ENCODE results near the gene PDGFD. TPM values are rescaled to one million over a fixed set of nuclear protein-coding genes. Genes with fewer than 3 reads are reported as not detected.

The PDGFD gene
- total and polyA plus RNA-seq, 2 donors (not counting 1 experiment from before 2014, with no cell fraction given): 1.3 TPM

DNA sequence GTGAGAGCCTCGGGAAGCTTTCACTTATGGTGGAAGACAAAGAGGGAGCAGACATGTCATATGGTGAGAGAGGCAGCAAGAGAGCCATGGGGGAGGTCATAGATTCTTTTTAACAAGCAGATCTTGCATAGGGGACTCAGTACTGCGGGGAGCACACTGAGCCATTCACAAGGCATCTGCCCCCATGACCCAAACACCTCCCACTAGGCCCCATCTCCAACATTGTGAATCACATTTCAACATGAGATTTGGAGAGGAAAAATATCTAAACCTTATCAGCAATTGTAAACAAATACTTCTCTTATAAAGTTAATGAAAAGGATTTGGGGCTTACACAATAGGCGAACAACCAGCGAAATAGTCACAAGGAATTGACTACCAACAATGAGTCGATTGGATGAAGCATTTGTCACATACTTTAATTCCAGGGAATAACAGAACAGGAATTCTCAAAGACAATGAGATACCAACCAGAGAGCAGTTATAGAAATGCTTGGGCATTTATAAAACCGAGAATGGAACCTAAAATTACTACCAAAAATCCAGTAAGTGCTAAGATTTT, 120.2 kb downstream of the PDGFD start:
- Histone ChIP-seq H3K9ac (ENCODE audit: insufficient read depth, low read length) (no peak overlapping the region), H3K9me3 (ENCODE audit: control insufficient read depth, insufficient read depth, low read depth, low read length) (no peaks in the 10 kb centered on the region), H3K27ac (ENCODE audit: insufficient read depth, low read length) (no peak overlapping the region), H3K4me2 (ENCODE audit: extremely low read depth, insufficient read depth, low read length) (no peak overlapping the region), H3K79me2 (ENCODE audit: control insufficient read depth, insufficient read depth, low read length) (no peaks in the 10 kb centered on the region), H2AFZ (ENCODE audit: low read length) (no peak overlapping the region), H3K4me3 (replicated peaks in 1 of 4; ENCODE audit: control extremely low read depth in 1 of 4, insufficient read depth in 1 of 4, low read depth in 3 of 4, low read length in 4 of 4) (no peak overlapping the region), H3K4me1 (ENCODE audit: control insufficient read depth, extremely low read depth, insufficient read depth, low read length) (no peaks in the 10 kb centered on the region), H4K20me1 (ENCODE audit: control insufficient read depth, extremely low read depth, insufficient read depth, low read length) (no peaks in the 10 kb centered on the region), H3K27me3 (ENCODE audit: control insufficient read depth, insufficient read depth, low read length) (no peaks in the 10 kb centered on the region), H3K36me3 (ENCODE audit: control insufficient read depth, insufficient read depth, low read length) (no peaks in the 10 kb centered on the region)
- TF ChIP-seq, protein P1, sequence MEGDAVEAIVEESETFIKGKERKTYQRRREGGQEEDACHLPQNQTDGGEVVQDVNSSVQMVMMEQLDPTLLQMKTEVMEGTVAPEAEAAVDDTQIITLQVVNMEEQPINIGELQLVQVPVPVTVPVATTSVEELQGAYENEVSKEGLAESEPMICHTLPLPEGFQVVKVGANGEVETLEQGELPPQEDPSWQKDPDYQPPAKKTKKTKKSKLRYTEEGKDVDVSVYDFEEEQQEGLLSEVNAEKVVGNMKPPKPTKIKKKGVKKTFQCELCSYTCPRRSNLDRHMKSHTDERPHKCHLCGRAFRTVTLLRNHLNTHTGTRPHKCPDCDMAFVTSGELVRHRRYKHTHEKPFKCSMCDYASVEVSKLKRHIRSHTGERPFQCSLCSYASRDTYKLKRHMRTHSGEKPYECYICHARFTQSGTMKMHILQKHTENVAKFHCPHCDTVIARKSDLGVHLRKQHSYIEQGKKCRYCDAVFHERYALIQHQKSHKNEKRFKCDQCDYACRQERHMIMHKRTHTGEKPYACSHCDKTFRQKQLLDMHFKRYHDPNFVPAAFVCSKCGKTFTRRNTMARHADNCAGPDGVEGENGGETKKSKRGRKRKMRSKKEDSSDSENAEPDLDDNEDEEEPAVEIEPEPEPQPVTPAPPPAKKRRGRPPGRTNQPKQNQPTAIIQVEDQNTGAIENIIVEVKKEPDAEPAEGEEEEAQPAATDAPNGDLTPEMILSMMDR (conservative IDR thresholded peaks at IDR 0.05 in 1 of 2, IDR thresholded peaks at IDR 0.05 in 1 of 2; ENCODE audit: low read depth in 1 of 2, low read length in 2 of 2): no peak
- DNase-seq (ENCODE audit: low read depth in 2 of 2): peak; percentile 51 to 68

- Histone ChIP-seq H3K9me3 (ENCODE audit: control insufficient read depth, insufficient read depth, low read depth, low read length) (no peaks in the 10 kb centered on the region), H3K4me3 (replicated peaks in 1 of 4; ENCODE audit: control extremely low read depth in 1 of 4, insufficient read depth in 1 of 4, low read depth in 3 of 4, low read length in 4 of 4) (no peak overlapping the region), H3K4me1 (ENCODE audit: control insufficient read depth, extremely low read depth, insufficient read depth, low read length) (no peaks in the 10 kb centered on the region), H3K27ac (ENCODE audit: insufficient read depth, low read length) (no peak overlapping the region), H3K27me3 (ENCODE audit: control insufficient read depth, insufficient read depth, low read length) (no peaks in the 10 kb centered on the region), H2AFZ (ENCODE audit: low read length) (no peak overlapping the region), H3K36me3 (ENCODE audit: control insufficient read depth, insufficient read depth, low read length) (no peaks in the 10 kb centered on the region), H3K9ac (ENCODE audit: insufficient read depth, low read length) (no peak overlapping the region), H4K20me1 (ENCODE audit: control insufficient read depth, extremely low read depth, insufficient read depth, low read length) (no peaks in the 10 kb centered on the region), H3K4me2 (ENCODE audit: extremely low read depth, insufficient read depth, low read length) (no peak overlapping the region), H3K79me2 (ENCODE audit: control insufficient read depth, insufficient read depth, low read length) (no peaks in the 10 kb centered on the region)
- peak in 1 of 2 donors; percentile 22 for DNase-seq (ENCODE audit: low read depth in 2 of 2)
- no peak for TF ChIP-seq EZH2 (IDR thresholded peaks at IDR 0.05; ENCODE audit: low read length, missing control alignments)
- TF ChIP-seq, protein P1 (conservative IDR thresholded peaks at IDR 0.05 in 1 of 2, IDR thresholded peaks at IDR 0.05 in 1 of 2; ENCODE audit: low read depth in 1 of 2, low read length in 2 of 2): no peak
Observed at GRCh38 chr11:104043142-104043541, 120.8 kb downstream of the PDGFD start.

GRCh38 chr11:104041792-104042191, 122.2 kb downstream of the PDGFD start:
- H3K9me3 ChIP-seq (ENCODE audit: control insufficient read depth, insufficient read depth, low read depth, low read length): no peaks in the 10 kb centered on the region
- no peaks in the 10 kb centered on the region for H3K36me3 ChIP-seq (ENCODE audit: control insufficient read depth, insufficient read depth, low read length)
- DNase-seq (ENCODE audit: low read depth in 2 of 2): no peak
- no peak for TF ChIP-seq EZH2 (IDR thresholded peaks at IDR 0.05; ENCODE audit: low read length, missing control alignments)
- TF ChIP-seq, protein P1 (conservative IDR thresholded peaks at IDR 0.05 in 1 of 2, IDR thresholded peaks at IDR 0.05 in 1 of 2; ENCODE audit: low read depth in 1 of 2, low read length in 2 of 2): no peak
- H4K20me1 ChIP-seq (ENCODE audit: control insufficient read depth, extremely low read depth, insufficient read depth, low read length): no peaks in the 10 kb centered on the region
- no peak overlapping the region for H2AFZ ChIP-seq (ENCODE audit: low read length)
- no peaks in the 10 kb centered on the region for H3K79me2 ChIP-seq (ENCODE audit: control insufficient read depth, insufficient read depth, low read length)
- H3K9ac ChIP-seq (ENCODE audit: insufficient read depth, low read length): no peak overlapping the region
- H3K27me3 ChIP-seq (ENCODE audit: control insufficient read depth, insufficient read depth, low read length): no peaks in the 10 kb centered on the region
- H3K4me3 ChIP-seq (replicated peaks in 1 of 4; ENCODE audit: control extremely low read depth in 1 of 4, insufficient read depth in 1 of 4, low read depth in 3 of 4, low read length in 4 of 4): no peak overlapping the region
- H3K27ac ChIP-seq (ENCODE audit: insufficient read depth, low read length): no peak overlapping the region
- no peaks in the 10 kb centered on the region for H3K4me1 ChIP-seq (ENCODE audit: control insufficient read depth, extremely low read depth, insufficient read depth, low read length)
- H3K4me2 ChIP-seq (ENCODE audit: extremely low read depth, insufficient read depth, low read length): no peak overlapping the region
